HepG2 (cell line): Measurements from ENCODE around the gene TRAPPC3. TPM values are rescaled to one million over a fixed set of nuclear protein-coding genes. Genes with fewer than 3 reads are reported as not detected.

ENCODE experiments used
- CBX2 ChIP-seq, 2 experiments: fragments of 200-600 bp in 1 of 2; sonication (generic); formaldehyde crosslinking in 1 of 2; IDR thresholded peaks; 2 replicates each; pipeline versions ENCODE4 v1.7.0 to v1.8.1; 2018 to 2022; ENCODE audit warnings: low read depth in 2 of 2, low read length in 1 of 2, mild to moderate bottlenecking in 1 of 2, missing genetic modification reagents in 1 of 2
- CREM ChIP-seq, 2 experiments: sonication (generic) in 1 of 2; formaldehyde crosslinking in 1 of 2; IDR thresholded peaks; 2 replicates each; pipeline versions ENCODE4 v1.4.0 to v1.6.1; 2016 to 2020; ENCODE audit warnings: antibody characterized with exemption in 1 of 2, mild to moderate bottlenecking in 1 of 2, missing genetic modification reagents in 1 of 2
- FOXJ3 ChIP-seq: sonication (generic); formaldehyde crosslinking; IDR thresholded peaks from 2 replicates; pipeline ENCODE4 v1.4.0; 2020; ENCODE audit warnings: missing genetic modification reagents, mild to moderate bottlenecking, borderline replicate concordance
- KAT2B ChIP-seq: fragments of 150-350 bp; IDR thresholded peaks from 2 replicates; pipeline ENCODE4 v1.6.1; 2014; ENCODE audit warnings: low read depth, low read length, borderline replicate concordance
- MED1 ChIP-seq: sonication (generic); formaldehyde crosslinking; IDR thresholded peaks from 2 replicates; pipeline ENCODE4 v1.4.0; 2020; ENCODE audit warnings: missing genetic modification reagents
- NFKB2 ChIP-seq: sonication (generic); formaldehyde crosslinking; IDR thresholded peaks from 2 replicates; pipeline ENCODE4 v1.4.0; 2020; ENCODE audit warnings: missing genetic modification reagents, borderline replicate concordance
- RBAK ChIP-seq: sonication (generic); formaldehyde crosslinking; IDR thresholded peaks from 2 replicates; pipeline ENCODE4 v1.5.1; 2020; ENCODE audit warnings: mild to moderate bottlenecking, missing genetic modification reagents
- RFX3 ChIP-seq: IDR thresholded peaks from 2 replicates; pipeline ENCODE4 v1.6.1; 2016; ENCODE audit warnings: missing biosample characterization, missing genetic modification reagents
- RNF2 ChIP-seq: fragments of 450-650 bp; conservative IDR thresholded peaks from 2 replicates; pipeline ENCODE4 v1.6.1; 2016; ENCODE audit warnings: low read depth
- SRSF9 ChIP-seq: fragments of 200-400 bp; formaldehyde crosslinking; IDR thresholded peaks from 2 replicates; pipeline ENCODE4 v1.6.1; 2018; ENCODE audit warnings: borderline replicate concordance, mild to moderate bottlenecking, low read depth, low read length; ENCODE audit not compliant: insufficient read depth, poor library complexity, severe bottlenecking
- WIZ ChIP-seq: sonication (generic); formaldehyde crosslinking; IDR thresholded peaks from 2 replicates; pipeline ENCODE4 v1.5.1; 2020; ENCODE audit warnings: mild to moderate bottlenecking, missing genetic modification reagents
- ZFP62 ChIP-seq: sonication (generic); formaldehyde crosslinking; IDR thresholded peaks from 2 replicates; pipeline ENCODE4 v1.4.0; 2020; ENCODE audit warnings: missing genetic modification reagents
- ZNF33A ChIP-seq: sonication (generic); formaldehyde crosslinking; IDR thresholded peaks from 2 replicates; pipeline ENCODE4 v1.5.1; 2020; ENCODE audit warnings: missing genetic modification reagents, mild to moderate bottlenecking, moderate library complexity, borderline replicate concordance
- ZNF350 ChIP-seq: sonication (generic); formaldehyde crosslinking; IDR thresholded peaks from 2 replicates; pipeline ENCODE4 v1.4.0; 2020; ENCODE audit warnings: mild to moderate bottlenecking, low read depth, missing genetic modification reagents, borderline replicate concordance
- ZNF430 ChIP-seq: sonication (generic); formaldehyde crosslinking; IDR thresholded peaks from 2 replicates; pipeline ENCODE4 v1.9.0; 2021; ENCODE audit warnings: mild to moderate bottlenecking, missing genetic modification reagents
- ZNF556 ChIP-seq: sonication (generic); formaldehyde crosslinking; IDR thresholded peaks from 2 replicates; pipeline ENCODE4 v1.4.0; 2020; ENCODE audit warnings: mild to moderate bottlenecking, missing genetic modification reagents, borderline replicate concordance
- ZNF557 ChIP-seq: sonication (generic); formaldehyde crosslinking; IDR thresholded peaks from 2 replicates; pipeline ENCODE4 v1.4.0; 2020; ENCODE audit warnings: missing genetic modification reagents
- polyA plus RNA-seq, 8 experiments: library from polyadenylated mRNA; depleted of rRNA in 3 of 8; stranded (reverse) in 7 of 8; unstranded in 1 of 8; fragments of >200 nt; fragmentation: Illumina TruSeq in 4 of 8; extraction: Trizol in 4 of 8; gene quantifications; 2 replicates each; pipeline versions ENCODE4 v1.2.1 to v1.2.3, GENCODE V29; 2011 to 2016; ENCODE audit warnings: low read depth in 4 of 8, missing spikeins in 1 of 8, mixed read lengths in 1 of 8; ENCODE audit not compliant: insufficient read depth in 1 of 8
- total RNA-seq, 5 experiments: library from RNA; depleted of rRNA; stranded (reverse); fragments of >200 nt; fragmentation: Illumina TruSeq; extraction: Trizol; gene quantifications; 2 replicates each; pipeline ENCODE4 v1.2.3, GENCODE V29; 2016; ENCODE audit warnings: low read depth in 1 of 5
- TF ChIP-seq, protein P1 (sequence below): sonication (generic); formaldehyde crosslinking; IDR thresholded peaks from 2 replicates; pipeline ENCODE4 v1.5.1; 2020; ENCODE audit warnings: mild to moderate bottlenecking, missing genetic modification reagents, borderline replicate concordance
- TF ChIP-seq, protein P2 (sequence below): sonication (generic); formaldehyde crosslinking; IDR thresholded peaks from 2 replicates; pipeline ENCODE4 v1.8.0; 2022; ENCODE audit warnings: missing genetic modification reagents, mild to moderate bottlenecking, inconsistent platforms, borderline replicate concordance
- TF ChIP-seq, protein P3 (sequence below): sonication (generic); formaldehyde crosslinking; conservative IDR thresholded peaks from 2 replicates; pipeline ENCODE4 v1.8.0; 2022; ENCODE audit warnings: low read depth, missing genetic modification reagents

The TRAPPC3 gene
- total and polyA plus RNA-seq, 2 of the 13 experiments (the other 11 are each of a cell fraction or from before 2014, with no cell fraction given), result 53.7 to 62.4 TPM

- peak; percentile 91 for TF ChIP-seq ZNF430 (CRISPR knock-in tag)
- TF ChIP-seq ZFP62 (CRISPR knock-in tag), result no peak
- TF ChIP-seq, protein P1, sequence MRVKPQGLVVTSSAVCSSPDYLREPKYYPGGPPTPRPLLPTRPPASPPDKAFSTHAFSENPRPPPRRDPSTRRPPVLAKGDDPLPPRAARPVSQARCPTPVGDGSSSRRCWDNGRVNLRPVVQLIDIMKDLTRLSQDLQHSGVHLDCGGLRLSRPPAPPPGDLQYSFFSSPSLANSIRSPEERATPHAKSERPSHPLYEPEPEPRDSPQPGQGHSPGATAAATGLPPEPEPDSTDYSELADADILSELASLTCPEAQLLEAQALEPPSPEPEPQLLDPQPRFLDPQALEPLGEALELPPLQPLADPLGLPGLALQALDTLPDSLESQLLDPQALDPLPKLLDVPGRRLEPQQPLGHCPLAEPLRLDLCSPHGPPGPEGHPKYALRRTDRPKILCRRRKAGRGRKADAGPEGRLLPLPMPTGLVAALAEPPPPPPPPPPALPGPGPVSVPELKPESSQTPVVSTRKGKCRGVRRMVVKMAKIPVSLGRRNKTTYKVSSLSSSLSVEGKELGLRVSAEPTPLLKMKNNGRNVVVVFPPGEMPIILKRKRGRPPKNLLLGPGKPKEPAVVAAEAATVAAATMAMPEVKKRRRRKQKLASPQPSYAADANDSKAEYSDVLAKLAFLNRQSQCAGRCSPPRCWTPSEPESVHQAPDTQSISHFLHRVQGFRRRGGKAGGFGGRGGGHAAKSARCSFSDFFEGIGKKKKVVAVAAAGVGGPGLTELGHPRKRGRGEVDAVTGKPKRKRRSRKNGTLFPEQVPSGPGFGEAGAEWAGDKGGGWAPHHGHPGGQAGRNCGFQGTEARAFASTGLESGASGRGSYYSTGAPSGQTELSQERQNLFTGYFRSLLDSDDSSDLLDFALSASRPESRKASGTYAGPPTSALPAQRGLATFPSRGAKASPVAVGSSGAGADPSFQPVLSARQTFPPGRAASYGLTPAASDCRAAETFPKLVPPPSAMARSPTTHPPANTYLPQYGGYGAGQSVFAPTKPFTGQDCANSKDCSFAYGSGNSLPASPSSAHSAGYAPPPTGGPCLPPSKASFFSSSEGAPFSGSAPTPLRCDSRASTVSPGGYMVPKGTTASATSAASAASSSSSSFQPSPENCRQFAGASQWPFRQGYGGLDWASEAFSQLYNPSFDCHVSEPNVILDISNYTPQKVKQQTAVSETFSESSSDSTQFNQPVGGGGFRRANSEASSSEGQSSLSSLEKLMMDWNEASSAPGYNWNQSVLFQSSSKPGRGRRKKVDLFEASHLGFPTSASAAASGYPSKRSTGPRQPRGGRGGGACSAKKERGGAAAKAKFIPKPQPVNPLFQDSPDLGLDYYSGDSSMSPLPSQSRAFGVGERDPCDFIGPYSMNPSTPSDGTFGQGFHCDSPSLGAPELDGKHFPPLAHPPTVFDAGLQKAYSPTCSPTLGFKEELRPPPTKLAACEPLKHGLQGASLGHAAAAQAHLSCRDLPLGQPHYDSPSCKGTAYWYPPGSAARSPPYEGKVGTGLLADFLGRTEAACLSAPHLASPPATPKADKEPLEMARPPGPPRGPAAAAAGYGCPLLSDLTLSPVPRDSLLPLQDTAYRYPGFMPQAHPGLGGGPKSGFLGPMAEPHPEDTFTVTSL (CRISPR knock-in tag), result no peak
- peak; percentile 89; the same call in 1 of the 2 replicates for TF ChIP-seq ZNF350 (CRISPR knock-in tag)
- no peak for TF ChIP-seq ZNF557 (CRISPR knock-in tag)
- no peak for TF ChIP-seq CBX2 (IDR thresholded peaks at IDR 0.05; ENCODE audit: low read depth, low read length)
- no peak for TF ChIP-seq CBX2 (CRISPR knock-in tag; IDR thresholded peaks at IDR 0.05; ENCODE audit: low read depth)
- no peak for TF ChIP-seq RBAK (CRISPR knock-in tag)
- TF ChIP-seq RNF2, result no peak; the same call in 1 of the 2 replicates
- TF ChIP-seq ZNF33A, result no peak
- TF ChIP-seq RFX3 (CRISPR knock-in tag), result no peak
- peak; percentile 53; the same call in 1 of the 2 replicates for TF ChIP-seq CREM (IDR thresholded peaks at IDR 0.05)
- TF ChIP-seq CREM (CRISPR knock-in tag; IDR thresholded peaks at IDR 0.05), result no peak
- no peak for TF ChIP-seq SRSF9
- peak; percentile 86 for TF ChIP-seq MED1
- peak; percentile 63 for TF ChIP-seq ZNF556 (CRISPR knock-in tag)
- no peak for TF ChIP-seq KAT2B
- TF ChIP-seq NFKB2, result peak; percentile 90; the same call in 1 of the 2 replicates
- TF ChIP-seq, protein P2, sequence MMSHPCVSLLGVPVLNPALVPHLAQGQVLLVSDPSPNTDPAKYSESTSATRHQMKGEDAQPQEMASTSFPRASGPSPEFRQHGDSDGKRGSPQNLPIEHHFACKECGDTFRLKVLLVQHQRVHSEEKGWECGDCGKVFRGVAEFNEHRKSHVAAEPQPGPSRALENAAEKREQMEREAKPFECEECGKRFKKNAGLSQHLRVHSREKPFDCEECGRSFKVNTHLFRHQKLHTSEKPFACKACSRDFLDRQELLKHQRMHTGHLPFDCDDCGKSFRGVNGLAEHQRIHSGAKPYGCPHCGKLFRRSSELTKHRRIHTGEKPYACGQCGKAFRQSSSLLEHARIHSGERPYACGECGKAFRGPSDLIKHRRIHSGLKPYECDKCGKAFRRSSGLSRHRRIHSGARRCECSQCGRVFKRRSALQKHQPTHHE (CRISPR knock-in tag), result peak; percentile 95
- TF ChIP-seq FOXJ3 (CRISPR knock-in tag), result no peak
- TF ChIP-seq, protein P3, sequence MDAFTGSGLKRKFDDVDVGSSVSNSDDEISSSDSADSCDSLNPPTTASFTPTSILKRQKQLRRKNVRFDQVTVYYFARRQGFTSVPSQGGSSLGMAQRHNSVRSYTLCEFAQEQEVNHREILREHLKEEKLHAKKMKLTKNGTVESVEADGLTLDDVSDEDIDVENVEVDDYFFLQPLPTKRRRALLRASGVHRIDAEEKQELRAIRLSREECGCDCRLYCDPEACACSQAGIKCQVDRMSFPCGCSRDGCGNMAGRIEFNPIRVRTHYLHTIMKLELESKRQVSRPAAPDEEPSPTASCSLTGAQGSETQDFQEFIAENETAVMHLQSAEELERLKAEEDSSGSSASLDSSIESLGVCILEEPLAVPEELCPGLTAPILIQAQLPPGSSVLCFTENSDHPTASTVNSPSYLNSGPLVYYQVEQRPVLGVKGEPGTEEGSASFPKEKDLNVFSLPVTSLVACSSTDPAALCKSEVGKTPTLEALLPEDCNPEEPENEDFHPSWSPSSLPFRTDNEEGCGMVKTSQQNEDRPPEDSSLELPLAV (CRISPR knock-in tag), result no peak
- TF ChIP-seq WIZ (CRISPR knock-in tag), result no peak; the same call in 1 of the 2 replicates
Observed at GRCh38 chr1:36088577-36089392, 60.5 kb downstream of the TRAPPC3 start, which contains the start of gene ADPRS (continued).
